Mononuclear cell (primary cell): ENCODE results near the gene ELAC1. TPM values are rescaled to one million over a fixed set of nuclear protein-coding genes. Genes with fewer than 3 reads are reported as not detected.

ENCODE experiments used
- H3K27me3 ChIP-seq: 2 replicates; pipeline ENCODE4 v1.6.0; 2011; ENCODE audit warnings: low read length, control low read depth; ENCODE audit not compliant: insufficient read depth
- H3K4me1 ChIP-seq: 2 replicates; pipeline ENCODE4 v1.5.1; 2011; ENCODE audit warnings: mild to moderate bottlenecking, low read length, control low read depth; ENCODE audit not compliant: insufficient read depth
- H3K4me3 ChIP-seq: 2 replicates; pipeline ENCODE4 v1.5.1; 2011; ENCODE audit warnings: mild to moderate bottlenecking, low read length, moderate library complexity
- H3K9me3 ChIP-seq: 2 replicates; pipeline ENCODE4 v1.5.1; 2011; ENCODE audit warnings: low read depth, mild to moderate bottlenecking, control low read depth, low read length
- total RNA-seq: library from RNA; depleted of rRNA; stranded (reverse); fragments of >200 nt; gene quantifications from one replicate; pipeline ENCODE4 v1.2.3, GENCODE V29; 2012

ELAC1 gene
- total RNA-seq, 1 donor = 8.7 TPM

DNA sequence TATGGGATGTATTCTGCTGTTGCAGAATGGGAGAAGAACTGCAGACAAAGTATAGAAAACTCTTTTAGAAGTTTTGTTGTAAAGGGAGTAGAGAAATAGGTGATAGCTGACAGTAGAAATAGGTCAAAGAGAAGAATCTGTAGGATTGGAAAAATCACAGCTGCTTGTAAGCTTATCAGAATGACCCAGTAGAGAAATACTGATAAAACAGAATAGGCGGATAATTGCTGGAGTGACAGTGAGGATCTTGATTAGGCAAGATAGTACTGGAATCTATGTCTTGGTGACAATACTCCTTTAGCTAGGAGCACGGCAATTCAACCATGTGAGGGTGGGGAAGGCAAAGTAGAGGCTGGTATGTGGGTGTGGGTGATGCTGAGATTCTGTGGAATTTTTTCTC, 57.7 kb downstream of the ELAC1 start:
- no peak overlapping the region for H3K4me3 ChIP-seq
- H3K27me3 ChIP-seq = no peaks in the 10 kb centered on the region
- H3K4me1 ChIP-seq = peaks cover 35% of the 10 kb centered on the region
- H3K9me3 ChIP-seq = no peaks in the 10 kb centered on the region

DNA sequence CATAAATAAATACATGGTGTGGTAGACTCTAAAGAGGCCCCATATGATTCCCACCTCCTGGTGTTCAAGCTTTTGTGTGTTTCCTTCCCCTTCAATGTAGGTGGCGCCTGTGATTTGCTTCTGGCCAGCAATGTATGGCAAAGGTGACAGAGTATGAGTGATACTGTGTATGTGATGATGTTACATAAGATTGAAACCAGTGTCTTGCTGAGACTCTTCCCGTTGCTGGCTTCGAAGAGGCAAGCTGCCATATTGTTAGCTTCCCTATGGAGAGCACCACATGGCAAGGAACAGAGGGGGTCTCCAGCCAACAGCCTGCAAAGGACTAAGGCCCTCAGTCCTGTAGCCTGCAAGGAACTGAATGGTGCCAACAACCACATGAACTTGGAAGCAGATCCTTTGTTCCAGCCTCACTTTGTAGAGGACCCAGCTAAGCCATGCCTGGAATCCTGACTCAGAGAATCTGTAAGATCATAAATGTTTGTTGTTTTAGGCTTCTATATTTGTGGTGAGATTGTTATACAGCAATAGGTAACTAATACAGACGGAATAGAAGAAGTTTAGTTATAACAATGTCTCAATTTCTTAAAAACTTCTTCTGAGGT, 60.5 kb downstream of the ELAC1 start:
- H3K27me3 ChIP-seq = no peaks in the 10 kb centered on the region
- H3K4me1 ChIP-seq = peaks cover 48% of the 10 kb centered on the region
- H3K4me3 ChIP-seq = no peak overlapping the region
- no peaks in the 10 kb centered on the region for H3K9me3 ChIP-seq

- no peaks in the 10 kb centered on the region for H3K9me3 ChIP-seq
- peak overlapping the region; percentile 68 for H3K4me3 ChIP-seq
- H3K4me1 ChIP-seq = peaks cover 52% of the 10 kb centered on the region
- H3K27me3 ChIP-seq = no peaks in the 10 kb centered on the region
Observed at GRCh38 chr18:51029378-51029693, 61.5 kb downstream of the ELAC1 start.

DNA sequence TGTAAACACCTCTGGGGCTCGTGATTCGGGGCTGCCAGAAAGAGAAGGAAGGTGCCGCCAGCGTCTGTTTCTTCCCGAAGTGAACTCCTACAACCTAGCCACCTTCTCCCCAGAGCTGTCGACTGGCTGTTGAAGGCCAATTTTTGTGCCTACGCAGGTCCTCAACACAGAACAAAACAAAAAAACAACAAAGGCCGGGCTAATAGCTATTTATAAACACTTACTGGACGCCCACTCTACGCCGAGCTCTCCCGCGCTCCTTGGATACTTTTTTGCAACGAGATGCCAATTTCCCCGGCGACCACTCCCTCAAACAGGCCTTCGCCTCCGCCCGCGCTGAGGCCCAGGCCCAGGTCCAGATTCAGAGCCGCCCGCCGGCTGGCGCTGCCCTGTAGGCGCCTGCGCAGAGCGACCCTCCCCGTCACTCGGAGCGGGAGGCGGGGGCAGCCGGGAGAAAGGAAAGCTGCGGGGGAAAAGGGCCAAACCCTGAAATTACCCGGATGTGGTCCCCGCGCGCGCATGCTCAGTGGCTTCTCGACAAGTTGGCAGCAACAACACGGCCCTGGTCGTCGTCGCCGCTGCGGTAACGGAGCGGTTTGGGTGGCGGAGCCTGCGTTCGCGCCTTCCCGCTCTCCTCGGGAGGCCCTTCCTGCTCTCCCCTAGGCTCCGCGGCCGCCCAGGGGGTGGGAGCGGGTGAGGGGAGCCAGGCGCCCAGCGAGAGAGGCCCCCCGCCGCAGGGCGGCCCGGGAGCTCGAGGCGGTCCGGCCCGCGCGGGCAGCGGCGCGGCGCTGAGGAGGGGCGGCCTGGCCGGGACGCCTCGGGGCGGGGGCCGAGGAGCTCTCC, 62.1 kb downstream of the ELAC1 start, which contains the start of gene SMAD4:
Gene SMAD4 (plus strand): TSS at position 520 of the 843 bp plus-strand sequence. CDS start 16,834 bp downstream, outside the sequence.
- no peaks in the 10 kb centered on the region for H3K9me3 ChIP-seq
- no peaks in the 10 kb centered on the region for H3K27me3 ChIP-seq
- peaks cover 57% of the 10 kb centered on the region for H3K4me1 ChIP-seq
- H3K4me3 ChIP-seq = peak within 1 kb of the TSS; percentile 68

- no peaks in the 10 kb centered on the region for H3K27me3 ChIP-seq
- peak overlapping the region; percentile 68 for H3K4me3 ChIP-seq
- no peaks in the 10 kb centered on the region for H3K9me3 ChIP-seq
- peaks cover 62% of the 10 kb centered on the region for H3K4me1 ChIP-seq
Observed at GRCh38 chr18:51030537-51031258, 62.9 kb downstream of the ELAC1 start.

- Histone ChIP-seq H3K27me3 (no peaks in the 10 kb centered on the region), H3K4me3 (no peak overlapping the region), H3K4me1 (peaks cover 58% of the 10 kb centered on the region), H3K9me3 (no peaks in the 10 kb centered on the region)
Observed at GRCh38 chr18:51032193-51032592, 64.4 kb downstream of the ELAC1 start.

GRCh38 chr18:51037230-51037629, 69.4 kb downstream of the ELAC1 start:
- no peak overlapping the region for H3K4me3 ChIP-seq
- H3K4me1 ChIP-seq = peaks cover 62% of the 10 kb centered on the region
- no peaks in the 10 kb centered on the region for H3K27me3 ChIP-seq
- no peaks in the 10 kb centered on the region for H3K9me3 ChIP-seq

Other genes starting within 250 kb of the ELAC1 start
- under 0.01 TPM for gene MRO, start 148.0 kb upstream of the ELAC1 start, total RNA-seq
- gene ME2, start 88.9 kb upstream of the ELAC1 start, total RNA-seq = 42.2 TPM
- gene SMAD4, start 62.2 kb downstream of the ELAC1 start, total RNA-seq = 77.9 TPM
- gene MEX3C, start 229.6 kb downstream of the ELAC1 start, total RNA-seq = 107 TPM